B cell (primary cell): Measurements from ENCODE around the gene VIL1. TPM values are rescaled to one million over a fixed set of nuclear protein-coding genes. Genes with fewer than 3 reads are reported as not detected.

Source experiments
- ATAC-seq: fragments of 200-7000 bp; cut with Tn5 transposase; one replicate; pipeline ENCODE4 v1.10.0; 2021; ENCODE audit warnings: low read depth, mild to moderate bottlenecking, moderate number of reproducible peaks, moderate library complexity
- CTCF ChIA-PET: fragments of 350-600 bp; sonication (Branson Sonifier 250); formaldehyde crosslinking; loops from one replicate; lab custom pipeline; 2021; ENCODE audit warnings: antibody characterized with exemption, inconsistent platforms; lab: Charles Lee
- POLR2A ChIA-PET: fragments of 350-600 bp; sonication (Branson Sonifier 250); formaldehyde crosslinking; loops from one replicate; lab custom pipeline; 2021; ENCODE audit warnings: antibody characterized with exemption; lab: Charles Lee
- DNase-seq: peaks from one replicate; pipeline ENCODE4 v3.0.0; 2013
- H2AFZ ChIP-seq: 2 replicates; pipeline ENCODE4 v1.6.1; 2012; ENCODE audit warnings: mild to moderate bottlenecking, low read depth, low read length; ENCODE audit not compliant: insufficient read depth, poor library complexity, severe bottlenecking
- H3K27ac ChIP-seq, 2 donors: 1 replicate in 1 of 2; 2 replicates in 1 of 2; pipeline ENCODE4 v1.5.1; 2012 to 2013; ENCODE audit warnings: low read length in 2 of 2, mild to moderate bottlenecking in 2 of 2, moderate library complexity in 1 of 2
- H3K27me3 ChIP-seq, 4 experiments: fragments of 200-600 bp in 1 of 4; sonication (generic) in 1 of 4; replicated peaks in 1 of 4; 1 replicate in 2 of 4; 2 replicates in 2 of 4; pipeline versions ENCODE4 v1.6.1 to v1.7.0; 2013 to 2016; ENCODE audit warnings: low read length in 3 of 4, mild to moderate bottlenecking in 2 of 4, mixed read lengths in 1 of 4, moderate library complexity in 1 of 4; ENCODE audit not compliant: insufficient read depth in 4 of 4, control insufficient read depth in 3 of 4; ENCODE audit errors: control extremely low read depth in 1 of 4
- H3K36me3 ChIP-seq, 2 experiments: replicated peaks in 1 of 2; 1 replicate in 1 of 2; 2 replicates in 1 of 2; pipeline versions ENCODE4 v1.6.1 to v1.7.1; 2013; ENCODE audit warnings: low read length in 1 of 2; ENCODE audit not compliant: insufficient read depth in 2 of 2, control insufficient read depth in 1 of 2; ENCODE audit errors: control extremely low read depth in 1 of 2, extremely low read depth in 1 of 2
- H3K4me1 ChIP-seq, 2 donors: fragments of 200-600 bp in 1 of 2; sonication (generic) in 1 of 2; 1 replicate in 1 of 2; 2 replicates in 1 of 2; pipeline versions ENCODE4 v1.5.1 to v1.6.1; 2013 to 2017; ENCODE audit warnings: low read length in 2 of 2; ENCODE audit not compliant: control insufficient read depth in 2 of 2, insufficient read depth in 2 of 2
- H3K4me2 ChIP-seq: replicated peaks from 2 replicates; pipeline ENCODE3; 2012; ENCODE audit warnings: mild to moderate bottlenecking, low read depth, low read length; ENCODE audit not compliant: poor library complexity, severe bottlenecking
- H3K4me3 ChIP-seq, 5 experiments: fragments of 200-600 bp in 1 of 5; sonication (generic) in 1 of 5; 1 replicate in 3 of 5; 2 replicates in 2 of 5; pipeline versions ENCODE4 v1.5.1 to v1.7.0; 2011 to 2016; ENCODE audit warnings: low read length in 4 of 5, mild to moderate bottlenecking in 4 of 5, low read depth in 2 of 5, control low read depth in 1 of 5, moderate library complexity in 1 of 5; ENCODE audit not compliant: insufficient read depth in 1 of 5; ENCODE audit errors: control extremely low read depth in 1 of 5, extremely low read depth in 1 of 5
- H3K79me2 ChIP-seq: fragments of 200-600 bp; sonication (generic); one replicate; pipeline ENCODE4 v1.6.0; 2016; ENCODE audit warnings: low read length; ENCODE audit not compliant: control insufficient read depth, insufficient read depth
- H3K9ac ChIP-seq: fragments of 200-600 bp; sonication (generic); 2 replicates; pipeline ENCODE4 v1.6.1; 2017; ENCODE audit warnings: mild to moderate bottlenecking, low read length, moderate library complexity
- H3K9me3 ChIP-seq, 3 donors: one replicate each; pipeline versions ENCODE4 v1.6.1 to v1.7.1; 2013; ENCODE audit warnings: low read length in 2 of 3; ENCODE audit not compliant: control insufficient read depth in 2 of 3, insufficient read depth in 1 of 3; ENCODE audit errors: control extremely low read depth in 1 of 3
- H4K20me1 ChIP-seq: 2 replicates; pipeline ENCODE4 v1.6.0; 2012; ENCODE audit warnings: mild to moderate bottlenecking, low read length; ENCODE audit not compliant: insufficient read depth, control insufficient read depth, poor library complexity, severe bottlenecking
- H3K27ac Mint-ChIP-seq: one replicate; pipeline ENCODE4 v1.8.0; 2021; ENCODE audit warnings: mixed read lengths
- H3K27me3 Mint-ChIP-seq: one replicate; pipeline ENCODE4 v1.8.0; 2021; ENCODE audit warnings: mixed read lengths
- H3K4me1 Mint-ChIP-seq: one replicate; pipeline ENCODE4 v1.8.0; 2021; ENCODE audit warnings: mixed read lengths
- H3K4me3 Mint-ChIP-seq: one replicate; pipeline ENCODE4 v1.8.0; 2021; ENCODE audit warnings: mixed read lengths
- H3K9me3 Mint-ChIP-seq: one replicate; pipeline ENCODE4 v1.8.0; 2022; ENCODE audit warnings: mixed read lengths; ENCODE audit not compliant: insufficient read depth
- EZH2 ChIP-seq: IDR thresholded peaks from 2 replicates; pipeline ENCODE4 v1.6.1; 2012; ENCODE audit warnings: borderline replicate concordance, low read depth, mild to moderate bottlenecking, moderate library complexity, low read length; ENCODE audit not compliant: insufficient read depth, poor library complexity, severe bottlenecking
- WGBS: methylation state at CpG from one replicate; pipeline ENCODE4 v1.1.5; 2013; ENCODE audit warnings: missing lambda C conversion rate; ENCODE audit not compliant: insufficient coverage; 5-methylcytosine and 5-hydroxymethylcytosine counted together
- intact Hi-C: fragments of 100-400 bp; cut with micrococcal nuclease; formaldehyde crosslinking; loops from one replicate; pipeline ENCODE4 v1.10.0; 2022
- polyA plus RNA-seq: library from polyadenylated mRNA; depleted of rRNA; stranded (reverse); fragments of >200 nt; gene quantifications from 2 replicates; pipeline ENCODE4 v1.2.3, GENCODE V29; 2012
- total RNA-seq, 2 donors: library from RNA; stranded (reverse); fragments of 120-200 nt in 1 of 2; gene quantifications; 1 replicate in 1 of 2; 2 replicates in 1 of 2; pipeline versions ENCODE4 v1.2.3 to v1.2.4, GENCODE V29; 2013 to 2022
- TF ChIP-seq, protein P1 (sequence below): fragments of 200-600 bp; IDR thresholded peaks from one replicate; pipeline ENCODE4 v1.8.0; 2022; ENCODE audit warnings: antibody characterized with exemption, mild to moderate bottlenecking

Gene VIL1
- total and polyA plus RNA-seq, 2 donors (not counting 1 experiment from before 2014, with no cell fraction given), result not detected

- ATAC-seq (no peak), DNase-seq (peak; percentile 36)
- Mint-ChIP-seq H3K9me3 (no peaks in the 10 kb centered on the region), H3K4me1 (peaks cover 49% of the 10 kb centered on the region), H3K27ac (peak overlapping the region; percentile 77), H3K27me3 (no peaks in the 10 kb centered on the region), H3K4me3 (peak overlapping the region; percentile 45)
- H3K9me3 ChIP-seq, result peaks cover 0 to 19% (median 0%) of the 10 kb centered on the region in 3 donors
- intact Hi-C loops, result loop anchor here (2.0 to 5.0 kb wide), 4 partner anchors 37 to 993 kb away; partner anchors contain the start of genes CATIP, DNPEP and WNT10A
- H3K79me2 ChIP-seq, result no peaks in the 10 kb centered on the region
- H3K27ac ChIP-seq, result no peak overlapping the region
- H3K4me2 ChIP-seq, result no peak overlapping the region
- POLR2A ChIA-PET, result interaction anchor here (0.6 kb wide), 4 partner anchors 73 to 289 kb away, joined by 3 to 5 read pairs (median 4); no protein-coding TSS in a partner anchor
- peaks cover 34 to 58% of the 10 kb centered on the region in 2 donors for H3K4me1 ChIP-seq
- no peak overlapping the region for H2AFZ ChIP-seq
- no peaks in the 10 kb centered on the region for H4K20me1 ChIP-seq
- TF ChIP-seq, protein P1, sequence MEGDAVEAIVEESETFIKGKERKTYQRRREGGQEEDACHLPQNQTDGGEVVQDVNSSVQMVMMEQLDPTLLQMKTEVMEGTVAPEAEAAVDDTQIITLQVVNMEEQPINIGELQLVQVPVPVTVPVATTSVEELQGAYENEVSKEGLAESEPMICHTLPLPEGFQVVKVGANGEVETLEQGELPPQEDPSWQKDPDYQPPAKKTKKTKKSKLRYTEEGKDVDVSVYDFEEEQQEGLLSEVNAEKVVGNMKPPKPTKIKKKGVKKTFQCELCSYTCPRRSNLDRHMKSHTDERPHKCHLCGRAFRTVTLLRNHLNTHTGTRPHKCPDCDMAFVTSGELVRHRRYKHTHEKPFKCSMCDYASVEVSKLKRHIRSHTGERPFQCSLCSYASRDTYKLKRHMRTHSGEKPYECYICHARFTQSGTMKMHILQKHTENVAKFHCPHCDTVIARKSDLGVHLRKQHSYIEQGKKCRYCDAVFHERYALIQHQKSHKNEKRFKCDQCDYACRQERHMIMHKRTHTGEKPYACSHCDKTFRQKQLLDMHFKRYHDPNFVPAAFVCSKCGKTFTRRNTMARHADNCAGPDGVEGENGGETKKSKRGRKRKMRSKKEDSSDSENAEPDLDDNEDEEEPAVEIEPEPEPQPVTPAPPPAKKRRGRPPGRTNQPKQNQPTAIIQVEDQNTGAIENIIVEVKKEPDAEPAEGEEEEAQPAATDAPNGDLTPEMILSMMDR, result no peak
- no peak for TF ChIP-seq EZH2
- H3K9ac ChIP-seq, result no peak overlapping the region
- WGBS, result 87% methylated on average over 9 of the region's 13 CpGs
- no peaks in the 10 kb centered on the region for H3K36me3 ChIP-seq
- H3K27me3 ChIP-seq, result no peaks in the 10 kb centered on the region
- H3K4me3 ChIP-seq, result no peak overlapping the region
- CTCF ChIA-PET, result interaction anchor here (0.8 to 6.8 kb wide), 12 partner anchors 9 to 264 kb away, joined by 3 to 77 read pairs (median 8); partner anchors contain the start of genes AAMP, BCS1L, CATIP and PNKD
Observed at GRCh38 chr2:218394298-218395089, 24.4 kb upstream of the VIL1 start.
